GM18909 (cell line): ENCODE results near the gene GALNT15.

Source experiments
- ATAC-seq: cut with Tn5 transposase; IDR thresholded peaks from one replicate; pipeline ENCODE4 v1.9.1; 2021; ENCODE audit warnings: mild to moderate bottlenecking; ENCODE audit not compliant: unreplicated experiment, poor library complexity

The GALNT15 gene

GRCh38 chr3:16216373-16216935 is 42.0 kb downstream of the GALNT15 start:
- no peak for ATAC-seq

DNA sequence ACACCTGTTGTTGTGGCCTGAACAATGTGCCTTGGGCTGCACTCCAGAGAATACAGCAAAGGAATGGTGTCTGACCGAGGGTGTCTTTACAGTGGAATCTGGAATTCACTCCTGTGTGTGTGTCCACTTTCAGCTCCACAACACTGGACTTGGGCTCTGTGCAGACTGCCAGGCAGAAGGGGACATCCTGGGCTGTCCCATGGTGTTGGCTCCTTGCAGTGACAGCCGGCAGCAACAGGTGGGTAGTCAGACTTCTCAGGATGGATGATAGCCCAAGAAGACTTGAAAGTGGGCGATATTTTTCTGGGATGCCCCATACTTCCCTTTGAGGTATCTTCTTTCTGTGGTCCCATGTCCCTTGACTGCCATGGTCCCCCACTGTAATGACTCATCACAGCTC is 45.3 kb downstream of the GALNT15 start:
- ATAC-seq: no peak

DNA sequence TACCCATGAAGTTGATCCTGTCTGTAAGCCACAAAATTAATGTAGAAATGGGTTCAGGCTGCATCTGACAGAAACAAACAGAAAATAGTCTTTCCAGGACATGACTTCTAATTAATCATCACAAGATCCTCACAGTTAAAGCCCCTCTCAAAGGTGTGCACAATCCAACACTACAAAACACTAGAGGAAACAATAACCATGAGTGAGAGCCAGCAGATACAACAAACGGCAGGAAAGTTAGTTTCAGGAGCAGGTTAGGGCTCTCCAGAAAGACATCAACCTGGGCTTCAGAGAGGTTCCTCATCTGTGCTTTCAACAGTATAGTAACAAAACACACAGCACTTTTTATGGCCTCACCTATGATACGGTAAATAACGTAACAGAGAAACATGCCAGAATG is 47.5 kb downstream of the GALNT15 start:
- no peak for ATAC-seq

GRCh38 chr3:16222547-16222946 is 48.1 kb downstream of the GALNT15 start:
- ATAC-seq: no peak

DNA sequence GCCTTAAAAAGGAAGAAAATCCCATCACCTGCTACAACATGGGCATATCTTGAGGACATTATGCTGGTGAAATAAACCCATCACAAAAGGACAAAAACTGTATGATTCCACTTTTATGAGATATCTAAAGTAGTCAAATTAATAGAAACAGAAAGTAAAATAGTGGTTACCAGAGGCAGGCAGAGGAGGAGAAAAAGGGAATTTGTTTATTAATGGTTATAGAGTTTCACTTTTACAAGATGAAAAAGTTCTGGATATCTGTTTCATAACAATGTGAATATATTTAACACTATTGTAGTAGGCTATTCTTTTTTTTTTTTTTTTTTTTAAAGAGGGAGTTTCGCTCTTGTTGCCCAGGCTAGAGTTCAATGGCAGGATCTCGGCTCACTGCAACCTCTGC is 49.8 kb downstream of the GALNT15 start:
- no peak for ATAC-seq

- no peak for ATAC-seq
Observed at GRCh38 chr3:16227566-16227965, 53.1 kb downstream of the GALNT15 start.

DNA sequence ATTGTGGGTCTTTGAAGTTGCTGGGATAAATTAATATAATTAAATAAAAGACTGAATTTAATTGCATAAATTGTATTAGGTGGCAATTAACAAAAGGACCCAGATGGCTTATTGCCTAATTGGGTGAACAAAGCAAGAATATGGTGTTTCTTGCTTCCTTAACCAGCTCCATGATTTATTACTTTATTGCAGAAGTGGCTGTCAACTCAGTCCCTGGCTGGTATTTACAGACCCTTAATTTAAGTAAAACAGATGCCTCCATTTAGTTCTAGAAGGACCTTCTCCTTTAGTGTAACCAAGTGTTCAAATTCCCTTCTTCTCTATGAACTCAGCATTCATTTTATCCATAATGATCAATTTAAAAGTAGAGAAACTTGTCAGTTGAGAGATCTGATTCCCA is 55.2 kb downstream of the GALNT15 start:
- ATAC-seq: no peak

- ATAC-seq: no peak
Observed at GRCh38 chr3:16231983-16232382, 57.5 kb downstream of the GALNT15 start.

DNA sequence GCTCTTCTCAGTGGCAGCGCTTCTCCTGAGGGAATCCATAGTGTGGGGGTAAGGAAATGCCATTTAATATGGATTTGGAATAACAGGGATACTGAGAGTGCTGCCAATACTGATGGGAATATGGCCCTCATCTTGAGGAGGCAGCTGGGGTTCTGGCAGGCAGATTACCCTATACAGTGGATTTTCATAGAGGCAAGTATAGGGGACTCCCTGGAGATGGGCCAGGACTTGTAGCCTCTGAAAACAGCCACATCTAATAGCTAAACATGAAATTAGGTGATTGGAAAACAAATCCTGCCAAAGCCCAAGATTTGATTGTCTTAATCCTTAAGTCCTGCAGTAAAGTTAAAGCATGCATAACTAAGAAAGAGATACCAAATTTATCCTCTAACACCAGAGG is 59.3 kb downstream of the GALNT15 start:
- ATAC-seq: no peak

GRCh38 chr3:16234281-16234680 is 59.8 kb downstream of the GALNT15 start:
- ATAC-seq: no peak

DNA sequence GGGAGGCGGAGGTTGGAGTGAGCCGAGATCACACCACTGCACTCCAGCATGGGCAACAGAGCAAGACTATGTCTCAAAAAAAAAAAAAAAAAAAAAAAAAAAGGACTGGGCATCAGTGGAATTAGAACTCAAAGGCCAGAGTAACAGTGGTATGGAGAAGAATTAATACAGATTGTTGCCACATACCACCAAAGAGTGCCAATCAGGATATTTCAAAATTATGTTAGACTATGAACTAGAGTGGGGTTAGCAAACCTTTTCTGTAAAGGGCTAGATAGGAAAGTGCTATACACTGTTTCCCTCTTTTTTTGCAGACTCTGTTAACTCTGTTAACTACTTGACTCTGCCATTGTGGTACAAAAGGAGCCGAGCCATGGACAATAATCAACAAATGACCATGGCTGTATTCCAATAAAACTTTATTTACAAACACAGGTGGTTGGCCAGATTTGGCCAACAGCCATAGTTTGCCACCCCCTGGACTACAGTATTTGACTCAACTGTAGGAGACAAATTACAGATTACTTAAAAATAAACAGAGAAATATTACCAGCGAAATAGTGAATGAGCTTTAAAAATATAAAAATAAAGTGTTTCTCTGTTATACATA is 61.7 kb downstream of the GALNT15 start:
- no peak for ATAC-seq

DNA sequence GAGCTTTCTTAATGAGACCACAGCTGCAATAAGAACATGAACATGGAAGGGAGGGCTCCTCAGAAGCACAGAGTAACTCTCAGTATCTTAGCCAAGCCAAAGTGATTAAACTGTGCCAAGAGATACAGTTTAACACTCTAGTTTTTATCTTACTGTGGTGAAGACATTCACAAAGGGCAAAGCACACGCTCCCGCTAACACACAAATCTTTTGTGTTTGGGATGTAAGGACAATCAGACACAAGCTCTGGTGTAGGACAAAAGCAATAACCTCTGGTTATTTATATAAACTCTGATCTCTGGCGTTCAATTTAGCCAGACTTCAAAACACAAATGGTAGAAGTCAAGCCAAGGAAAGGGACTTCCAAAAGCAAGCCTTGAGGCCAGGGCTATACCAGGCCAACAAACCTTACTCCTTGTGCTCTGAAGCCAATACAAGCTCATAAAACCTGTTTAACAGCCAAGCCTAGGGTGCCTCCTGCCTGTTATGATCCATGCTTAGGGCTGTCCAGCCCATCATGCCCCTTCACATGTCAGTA is 62.4 kb downstream of the GALNT15 start:
- no peak for ATAC-seq

DNA sequence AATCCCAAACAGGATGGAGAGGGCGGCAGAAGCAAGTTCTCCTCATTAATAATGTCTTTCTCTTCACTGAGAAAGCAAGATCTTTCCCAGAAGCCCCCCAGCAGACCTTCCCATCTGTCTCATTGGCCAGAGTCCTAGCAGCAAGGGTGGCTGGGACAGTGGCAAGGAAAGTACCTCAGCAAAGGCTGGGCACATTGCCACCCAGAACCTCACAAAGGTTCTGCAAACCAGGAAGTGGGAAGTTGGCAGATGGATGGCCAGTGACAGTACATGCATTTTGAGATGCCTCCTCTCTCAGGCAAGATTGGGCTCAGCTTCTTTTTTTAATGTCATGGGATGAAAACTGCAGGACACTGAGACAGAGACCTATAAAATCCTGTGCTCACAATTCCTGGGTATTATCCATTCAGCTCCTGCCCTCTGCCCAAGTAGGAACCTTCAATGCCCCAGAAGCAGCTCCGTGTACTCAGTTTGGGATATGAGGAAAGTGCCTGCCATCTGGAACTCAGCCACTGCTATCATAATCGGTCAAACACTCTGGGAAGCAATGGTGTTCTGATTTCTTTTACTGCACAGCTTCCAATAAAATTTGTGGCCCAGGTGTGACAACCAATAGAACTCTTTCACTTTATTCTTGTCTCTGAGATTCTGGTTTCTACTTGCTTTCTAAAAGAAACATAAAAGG is 64.7 kb downstream of the GALNT15 start:
- no peak for ATAC-seq

DNA sequence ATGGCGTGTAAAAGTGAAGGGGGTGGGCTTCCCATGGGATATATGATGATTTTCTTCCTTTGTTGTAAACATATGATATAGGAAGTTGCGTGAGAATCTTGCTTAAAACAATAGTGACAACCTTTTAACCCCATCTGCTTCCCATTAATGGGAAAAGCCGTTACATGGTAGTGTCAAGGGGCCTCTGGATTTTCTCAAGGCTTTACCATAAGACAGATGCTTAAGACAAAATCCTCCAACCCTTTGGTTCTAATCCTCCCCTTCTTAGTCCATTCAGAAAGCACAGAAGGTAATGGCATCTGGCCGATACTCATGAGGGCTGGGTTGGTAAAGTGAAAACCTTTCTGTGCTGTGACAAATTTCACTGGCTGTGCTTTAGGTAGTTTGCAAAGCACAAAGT is 65.3 kb downstream of the GALNT15 start:
- ATAC-seq: no peak

- ATAC-seq: no peak
Observed at GRCh38 chr3:16240229-16241023, 65.9 kb downstream of the GALNT15 start.

GRCh38 chr3:16241225-16241624 is 66.7 kb downstream of the GALNT15 start:
- no peak for ATAC-seq

DNA sequence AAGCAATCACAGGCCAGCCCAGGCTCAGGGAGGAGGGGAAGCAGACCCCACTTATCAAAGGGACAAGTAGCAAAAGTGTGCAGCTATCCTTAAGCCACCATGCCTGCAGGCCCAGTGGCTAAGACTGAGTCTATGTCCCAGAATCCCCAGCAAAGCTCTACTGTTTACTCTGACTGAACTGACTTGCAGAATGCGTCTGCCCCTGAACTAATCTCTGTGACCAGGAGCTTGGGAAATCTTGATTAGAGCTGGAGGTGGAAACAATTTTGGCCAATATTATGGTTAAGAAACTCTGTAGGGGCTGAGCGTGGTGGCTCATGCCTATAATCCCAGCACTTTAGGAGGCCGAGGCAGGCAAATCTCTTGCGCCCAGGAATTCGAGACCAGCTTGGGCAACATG is 67.7 kb downstream of the GALNT15 start:
- ATAC-seq: no peak

GRCh38 chr3:16243706-16244490 is 69.4 kb downstream of the GALNT15 start:
- no peak for ATAC-seq

DNA sequence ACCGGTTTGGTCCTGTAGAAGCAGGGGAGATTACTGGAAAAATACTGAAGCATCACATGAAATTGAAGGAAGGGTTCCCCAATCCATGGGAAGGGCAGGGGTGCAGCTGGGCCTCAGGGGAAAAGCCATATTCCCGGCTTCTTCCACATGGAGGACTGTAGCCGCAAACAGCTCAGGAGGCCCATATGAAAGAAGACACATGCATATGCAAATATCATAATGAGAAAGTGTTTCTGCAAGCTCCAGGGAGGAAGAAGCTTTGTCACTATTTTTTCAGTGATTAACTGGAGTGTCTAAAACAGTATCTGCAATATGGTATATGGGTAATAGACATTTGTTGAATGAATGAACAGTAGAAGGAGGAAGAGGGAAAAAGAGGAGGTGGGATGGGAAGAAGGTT is 71.1 kb downstream of the GALNT15 start:
- no peak for ATAC-seq
